ENCODE data around the gene SPTSSA. TPM values are rescaled to one million over a fixed set of nuclear protein-coding genes. Genes with fewer than 3 reads are reported as not detected.

Gene SPTSSA
- total RNA-seq, 2 donors from 2014 or later: 28.5 to 37.8 TPM

GRCh38 chr14:34407951-34408350, 54.1 kb downstream of the SPTSSA start:
- Mint-ChIP-seq H3K27ac (no peak overlapping the region), H3K27me3 (ENCODE audit: insufficient read depth) (no peaks in the 10 kb centered on the region), H3K9me3 (peaks cover 14% of the 10 kb centered on the region), H3K36me3 (ENCODE audit: low read depth) (no peaks in the 10 kb centered on the region), H3K4me3 (no peak overlapping the region), H3K4me1 (no peaks in the 10 kb centered on the region)
- no peak for DNase-seq
- no peaks in the 10 kb centered on the region for H3K27me3 ChIP-seq (ENCODE audit: control insufficient read depth, insufficient read depth, low read length, poor library complexity, severe bottlenecking)
- no peaks in the 10 kb centered on the region for H3K36me3 ChIP-seq (ENCODE audit: control insufficient read depth, insufficient read depth, low read length)
- no peak overlapping the region for H3K27ac ChIP-seq (ENCODE audit: low read depth, low read length)
- no peak overlapping the region for H3K9ac ChIP-seq (ENCODE audit: extremely low read depth, low read length, poor library complexity, severe bottlenecking)
- no peak for TF ChIP-seq CTCF (conservative IDR thresholded peaks at IDR 0.05)
- H3K9me3 ChIP-seq (ENCODE audit: control insufficient read depth, low read length): no peaks in the 10 kb centered on the region
- no peak overlapping the region for H3K4me3 ChIP-seq (ENCODE audit: low read length)
- H3K4me1 ChIP-seq (ENCODE audit: control insufficient read depth, insufficient read depth, low read length): no peaks in the 10 kb centered on the region
- WGBS, 2 experiments (ENCODE audit: insufficient coverage in 1 of 2, insufficient read length in 1 of 2): 89 to 100% methylated on average over 1 of the region's 1 CpG

- Histone ChIP-seq H3K9ac (ENCODE audit: extremely low read depth, low read length, poor library complexity, severe bottlenecking) (no peak overlapping the region), H3K9me3 (ENCODE audit: control insufficient read depth, low read length) (no peaks in the 10 kb centered on the region), H3K27me3 (ENCODE audit: control insufficient read depth, insufficient read depth, low read length, poor library complexity, severe bottlenecking) (no peaks in the 10 kb centered on the region), H3K4me1 (ENCODE audit: control insufficient read depth, insufficient read depth, low read length) (no peaks in the 10 kb centered on the region), H3K36me3 (ENCODE audit: control insufficient read depth, insufficient read depth, low read length) (no peaks in the 10 kb centered on the region), H3K4me3 (ENCODE audit: low read length) (no peak overlapping the region), H3K27ac (ENCODE audit: low read depth, low read length) (no peak overlapping the region)
- no peaks in the 10 kb centered on the region for H3K4me1 Mint-ChIP-seq
- H3K27ac Mint-ChIP-seq: no peak overlapping the region
- WGBS, 2 experiments (ENCODE audit: insufficient coverage in 1 of 2, insufficient read length in 1 of 2): 87 to 94% methylated on average over 2 of the region's 2 CpGs
- no peaks in the 10 kb centered on the region for H3K36me3 Mint-ChIP-seq (ENCODE audit: low read depth)
- DNase-seq: no peak
- peaks cover 4% of the 10 kb centered on the region for H3K9me3 Mint-ChIP-seq
- H3K4me3 Mint-ChIP-seq: no peak overlapping the region
- no peaks in the 10 kb centered on the region for H3K27me3 Mint-ChIP-seq (ENCODE audit: insufficient read depth)
- TF ChIP-seq CTCF (conservative IDR thresholded peaks at IDR 0.05): no peak
Observed at GRCh38 chr14:34404416-34404815, 57.6 kb downstream of the SPTSSA start.

- Histone ChIP-seq H3K4me3 (ENCODE audit: low read length) (no peak overlapping the region), H3K27me3 (ENCODE audit: control insufficient read depth, insufficient read depth, low read length, poor library complexity, severe bottlenecking) (no peaks in the 10 kb centered on the region), H3K27ac (ENCODE audit: low read depth, low read length) (no peak overlapping the region), H3K9ac (ENCODE audit: extremely low read depth, low read length, poor library complexity, severe bottlenecking) (no peak overlapping the region), H3K4me1 (ENCODE audit: control insufficient read depth, insufficient read depth, low read length) (no peaks in the 10 kb centered on the region), H3K36me3 (ENCODE audit: control insufficient read depth, insufficient read depth, low read length) (no peaks in the 10 kb centered on the region), H3K9me3 (ENCODE audit: control insufficient read depth, low read length) (no peaks in the 10 kb centered on the region)
- Mint-ChIP-seq H3K4me1 (no peaks in the 10 kb centered on the region), H3K9me3 (peaks cover 4% of the 10 kb centered on the region), H3K4me3 (no peak overlapping the region), H3K36me3 (ENCODE audit: low read depth) (no peaks in the 10 kb centered on the region), H3K27ac (no peak overlapping the region), H3K27me3 (ENCODE audit: insufficient read depth) (no peaks in the 10 kb centered on the region)
- 93% methylated on average over 5 of the region's 5 CpGs; no CpG with 5 or more reads in 1 of the 2 experiments for WGBS, 2 experiments (ENCODE audit: insufficient coverage in 1 of 2, insufficient read length in 1 of 2)
- no peak for TF ChIP-seq CTCF (conservative IDR thresholded peaks at IDR 0.05)
- DNase-seq: no peak
Observed at GRCh38 chr14:34403646-34404045, 58.4 kb downstream of the SPTSSA start.
